Glutamatergic neuron (in vitro differentiated cells): Measurements from ENCODE around the gene PHTF2. TPM values are rescaled to one million over a fixed set of nuclear protein-coding genes. Genes with fewer than 3 reads are reported as not detected.

Experiments
- DNase-seq: peaks from one replicate; pipeline ENCODE4 v3.0.0; 2022
- H3K27ac Mint-ChIP-seq: one replicate; pipeline ENCODE4 v1.8.0; 2020; ENCODE audit warnings: mild to moderate bottlenecking, mixed read lengths, inconsistent platforms; ENCODE audit not compliant: unreplicated experiment
- H3K27me3 Mint-ChIP-seq: one replicate; pipeline ENCODE4 v1.8.0; 2020; ENCODE audit warnings: mild to moderate bottlenecking, moderate library complexity, mixed read lengths, inconsistent platforms; ENCODE audit not compliant: unreplicated experiment
- H3K36me3 Mint-ChIP-seq: one replicate; pipeline ENCODE4 v1.8.0; 2020; ENCODE audit warnings: mild to moderate bottlenecking, mixed read lengths, inconsistent platforms; ENCODE audit not compliant: unreplicated experiment
- H3K4me1 Mint-ChIP-seq: one replicate; pipeline ENCODE4 v1.8.0; 2020; ENCODE audit warnings: mild to moderate bottlenecking, low read depth, mixed read lengths, inconsistent platforms; ENCODE audit not compliant: unreplicated experiment
- H3K4me3 Mint-ChIP-seq: one replicate; pipeline ENCODE4 v1.8.0; 2020; ENCODE audit warnings: mild to moderate bottlenecking, mixed read lengths, inconsistent platforms; ENCODE audit not compliant: unreplicated experiment
- H3K9me3 Mint-ChIP-seq: one replicate; pipeline ENCODE4 v1.8.0; 2020; ENCODE audit warnings: mild to moderate bottlenecking, moderate library complexity, mixed read lengths, inconsistent platforms; ENCODE audit not compliant: unreplicated experiment
- total RNA-seq: library from RNA; stranded (reverse); fragmentation: NEBNext Ultra II Directional; extraction: Animal tissue kit (Norgen Biotek cat#: 25700); gene quantifications from one replicate; pipeline ENCODE4 v1.2.1, GENCODE V29; 2021; ENCODE audit not compliant: unreplicated experiment
- TF ChIP-seq, protein P1 (sequence below): fragments of 200-600 bp; sonication (generic); IDR thresholded peaks from one replicate; pipeline ENCODE4 v1.5.0; 2021; ENCODE audit not compliant: partially characterized antibody, unreplicated experiment

Gene PHTF2
- total RNA-seq, 1 donor from 2014 or later, result 15.1 TPM

DNA sequence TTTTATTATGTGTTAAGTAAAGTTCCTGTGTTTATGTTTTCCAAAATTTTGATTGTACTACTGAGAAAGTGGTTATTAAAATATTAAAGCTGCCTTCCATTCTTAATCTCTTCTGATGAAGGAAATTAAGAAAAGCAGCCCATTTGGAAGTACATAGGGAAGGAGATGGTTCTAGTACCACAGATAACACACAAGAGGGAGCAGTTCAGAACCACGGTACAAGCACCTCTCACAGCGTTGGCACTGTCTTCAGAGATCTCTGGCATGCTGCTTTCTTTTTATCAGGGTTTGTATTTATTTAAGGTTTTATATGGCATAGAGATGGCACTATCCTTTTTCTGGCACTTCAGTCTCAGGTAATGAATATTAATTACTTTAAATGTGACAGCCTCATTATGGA is 111.6 kb downstream of the PHTF2 start:
- no peak overlapping the region for H3K27ac Mint-ChIP-seq
- peaks cover 3% of the 10 kb centered on the region for H3K4me1 Mint-ChIP-seq
- DNase-seq, result no peak
- H3K4me3 Mint-ChIP-seq, result no peak overlapping the region
- H3K9me3 Mint-ChIP-seq, result no peaks in the 10 kb centered on the region
- TF ChIP-seq, protein P1, sequence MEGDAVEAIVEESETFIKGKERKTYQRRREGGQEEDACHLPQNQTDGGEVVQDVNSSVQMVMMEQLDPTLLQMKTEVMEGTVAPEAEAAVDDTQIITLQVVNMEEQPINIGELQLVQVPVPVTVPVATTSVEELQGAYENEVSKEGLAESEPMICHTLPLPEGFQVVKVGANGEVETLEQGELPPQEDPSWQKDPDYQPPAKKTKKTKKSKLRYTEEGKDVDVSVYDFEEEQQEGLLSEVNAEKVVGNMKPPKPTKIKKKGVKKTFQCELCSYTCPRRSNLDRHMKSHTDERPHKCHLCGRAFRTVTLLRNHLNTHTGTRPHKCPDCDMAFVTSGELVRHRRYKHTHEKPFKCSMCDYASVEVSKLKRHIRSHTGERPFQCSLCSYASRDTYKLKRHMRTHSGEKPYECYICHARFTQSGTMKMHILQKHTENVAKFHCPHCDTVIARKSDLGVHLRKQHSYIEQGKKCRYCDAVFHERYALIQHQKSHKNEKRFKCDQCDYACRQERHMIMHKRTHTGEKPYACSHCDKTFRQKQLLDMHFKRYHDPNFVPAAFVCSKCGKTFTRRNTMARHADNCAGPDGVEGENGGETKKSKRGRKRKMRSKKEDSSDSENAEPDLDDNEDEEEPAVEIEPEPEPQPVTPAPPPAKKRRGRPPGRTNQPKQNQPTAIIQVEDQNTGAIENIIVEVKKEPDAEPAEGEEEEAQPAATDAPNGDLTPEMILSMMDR, result no peak
- H3K36me3 Mint-ChIP-seq, result no peaks in the 10 kb centered on the region
- no peaks in the 10 kb centered on the region for H3K27me3 Mint-ChIP-seq

DNA sequence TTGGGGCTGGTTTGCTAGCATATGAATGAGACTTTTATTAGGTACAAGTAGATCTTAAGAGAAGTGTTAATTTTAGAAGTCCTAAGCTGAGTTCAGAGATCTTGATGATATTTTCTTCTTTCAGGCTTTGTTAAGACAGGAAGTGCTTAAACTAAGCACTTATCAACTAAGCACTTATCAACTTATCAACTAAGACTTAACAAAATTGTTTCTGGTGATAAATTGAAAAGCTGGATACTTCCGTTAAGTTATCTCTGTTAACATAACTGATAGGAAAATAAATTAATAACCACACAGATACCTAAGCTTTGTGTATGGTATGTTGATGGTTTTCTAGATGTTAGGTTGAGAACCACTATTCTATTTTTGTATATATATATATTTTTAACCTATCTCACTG is 113.7 kb downstream of the PHTF2 start:
- DNase-seq, result no peak
- no peak overlapping the region for H3K4me3 Mint-ChIP-seq
- TF ChIP-seq, protein P1, result no peak
- peaks cover 2% of the 10 kb centered on the region for H3K9me3 Mint-ChIP-seq
- no peaks in the 10 kb centered on the region for H3K36me3 Mint-ChIP-seq
- no peaks in the 10 kb centered on the region for H3K27me3 Mint-ChIP-seq
- H3K4me1 Mint-ChIP-seq, result peaks cover 3% of the 10 kb centered on the region
- no peak overlapping the region for H3K27ac Mint-ChIP-seq

DNA sequence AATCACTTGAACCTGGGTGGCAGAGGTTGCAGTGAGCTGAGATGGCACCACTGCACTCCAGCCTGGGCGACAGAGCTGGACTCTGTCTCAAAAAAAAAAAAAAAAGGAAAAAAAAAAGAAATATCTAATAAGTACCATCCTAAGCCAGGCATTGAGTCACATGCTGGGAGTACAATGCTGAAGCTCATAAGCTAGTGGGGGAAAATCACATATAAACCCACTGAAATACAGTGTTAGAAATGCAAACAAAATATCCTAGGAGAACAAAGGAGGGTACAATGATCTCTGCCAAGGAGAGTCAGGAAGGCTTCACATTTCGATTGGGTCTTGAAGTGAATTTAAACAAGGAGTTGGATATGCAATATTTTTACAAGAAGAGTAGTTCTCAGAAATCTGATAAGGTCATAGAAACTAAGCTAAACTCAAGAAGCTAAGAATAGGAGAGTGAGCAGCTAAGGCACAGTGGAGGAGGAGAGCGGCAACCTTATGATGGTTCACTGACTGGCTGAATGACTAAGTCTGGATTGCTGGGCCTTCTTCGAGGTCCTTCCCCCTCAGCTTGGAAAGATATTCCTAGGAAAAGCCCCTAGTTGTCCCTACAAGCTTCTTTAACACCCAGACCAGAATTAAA is 115.5 kb downstream of the PHTF2 start:
- TF ChIP-seq, protein P1, result no peak
- Mint-ChIP-seq H3K4me3 (no peak overlapping the region), H3K9me3 (peaks cover 2% of the 10 kb centered on the region), H3K27me3 (no peaks in the 10 kb centered on the region), H3K4me1 (no peaks in the 10 kb centered on the region), H3K36me3 (no peaks in the 10 kb centered on the region), H3K27ac (no peak overlapping the region)
- no peak for DNase-seq

DNA sequence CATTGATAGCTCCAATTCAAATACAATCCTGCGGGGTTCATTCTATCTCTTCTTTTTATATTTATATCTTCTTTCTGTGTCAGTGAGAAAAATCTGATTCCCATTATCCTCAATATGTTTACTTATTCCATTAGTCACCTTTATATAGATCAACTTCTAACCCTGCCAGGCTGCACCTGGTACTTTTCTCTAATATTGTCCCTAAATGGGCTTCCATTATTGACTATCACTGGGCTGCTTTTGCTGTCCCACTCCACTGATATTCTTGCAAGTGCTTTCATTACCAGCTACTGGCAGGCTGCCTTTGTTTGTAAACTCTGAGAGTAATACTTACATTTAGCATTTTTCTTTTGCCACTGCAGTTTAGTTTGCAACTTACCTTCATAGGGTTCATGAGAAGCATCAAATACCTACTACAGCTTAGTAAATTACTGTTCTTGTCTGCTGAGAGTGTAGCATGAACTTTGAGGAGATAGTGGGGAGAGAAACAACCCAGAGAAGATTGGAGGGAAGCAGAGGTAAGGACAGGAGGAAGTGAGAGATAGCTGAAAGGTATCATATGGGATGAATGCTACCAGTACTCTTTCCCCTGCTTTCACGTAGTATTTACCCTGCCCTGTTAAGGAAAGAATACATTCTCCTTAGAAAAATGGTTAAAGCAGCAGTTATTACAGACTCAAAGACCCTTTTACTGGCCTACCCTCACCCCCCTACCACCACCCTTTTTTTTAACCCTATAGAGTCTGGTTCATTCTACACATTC is 119.1 kb downstream of the PHTF2 start:
- H3K4me1 Mint-ChIP-seq, result no peaks in the 10 kb centered on the region
- H3K27ac Mint-ChIP-seq, result no peak overlapping the region
- TF ChIP-seq, protein P1, result no peak
- no peak overlapping the region for H3K4me3 Mint-ChIP-seq
- no peaks in the 10 kb centered on the region for H3K36me3 Mint-ChIP-seq
- DNase-seq, result no peak
- no peaks in the 10 kb centered on the region for H3K27me3 Mint-ChIP-seq
- H3K9me3 Mint-ChIP-seq, result peaks cover 2% of the 10 kb centered on the region

DNA sequence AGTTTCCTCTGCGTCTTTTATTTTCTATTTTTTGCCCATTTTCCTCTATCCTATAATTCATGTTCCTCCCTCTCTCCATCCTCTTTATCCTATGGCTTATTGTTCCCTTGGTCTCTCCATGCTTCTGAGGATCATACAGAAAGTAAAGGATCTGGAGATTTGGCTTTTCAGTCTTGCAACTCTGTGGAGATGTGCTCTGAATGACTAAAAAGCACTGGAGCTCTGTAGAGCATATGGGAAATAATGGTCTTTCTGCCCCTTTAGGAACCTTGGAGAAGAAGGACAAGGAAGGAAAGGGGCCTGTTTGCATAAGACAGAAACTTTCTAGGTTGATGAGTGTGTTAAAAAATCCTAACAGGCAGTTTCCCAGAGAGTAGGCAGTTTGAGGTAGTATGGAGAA is 120.1 kb downstream of the PHTF2 start:
- Mint-ChIP-seq H3K36me3 (no peaks in the 10 kb centered on the region), H3K27ac (no peak overlapping the region), H3K27me3 (no peaks in the 10 kb centered on the region), H3K4me3 (no peak overlapping the region), H3K4me1 (no peaks in the 10 kb centered on the region), H3K9me3 (peaks cover 2% of the 10 kb centered on the region)
- no peak for DNase-seq
- TF ChIP-seq, protein P1, result no peak
